Activated CD8-positive, alpha-beta T cell treated with anti-CD3 and anti-CD28 coated beads, Interleukin-2, amount 10 ng/mL, durations not matched to agents 7 days and 5 days (primary cell): ENCODE measurements around the gene CAPRIN2. TPM values are rescaled to one million over a fixed set of nuclear protein-coding genes. Genes with fewer than 3 reads are reported as not detected.

Source experiments
- ATAC-seq: fragments of 150-1000 bp; cut with Tn5 transposase; one replicate; pipeline ENCODE4 v1.10.0; 2021; ENCODE audit warnings: moderate library complexity
- CTCF ChIA-PET: fragments of 350-600 bp; sonication (Branson Sonifier 250); formaldehyde crosslinking; loops from one replicate; lab custom pipeline; 2021; ENCODE audit warnings: antibody characterized with exemption; lab: Charles Lee
- POLR2A ChIA-PET: fragments of 350-600 bp; sonication (Branson Sonifier 250); formaldehyde crosslinking; loops from one replicate; lab custom pipeline; 2021; ENCODE audit warnings: antibody characterized with exemption; lab: Charles Lee
- DNase-seq: peaks from one replicate; pipeline ENCODE4 v3.0.0-alpha.2; 2020
- H3K27ac Mint-ChIP-seq: one replicate; pipeline ENCODE4 v1.8.0; 2021; ENCODE audit warnings: mild to moderate bottlenecking, mixed read lengths
- H3K27me3 Mint-ChIP-seq: one replicate; pipeline ENCODE4 v1.8.0; 2021; ENCODE audit warnings: low read depth, mixed read lengths
- H3K36me3 Mint-ChIP-seq: one replicate; pipeline ENCODE4 v1.8.0; 2021; ENCODE audit warnings: low read depth, mixed read lengths
- H3K4me1 Mint-ChIP-seq: one replicate; pipeline ENCODE4 v1.8.0; 2021; ENCODE audit warnings: low read depth, mixed read lengths
- H3K4me3 Mint-ChIP-seq: one replicate; pipeline ENCODE4 v1.8.0; 2021; ENCODE audit warnings: mild to moderate bottlenecking, mixed read lengths
- H3K9me3 Mint-ChIP-seq: one replicate; pipeline ENCODE4 v1.8.0; 2022; ENCODE audit warnings: mixed read lengths; ENCODE audit not compliant: insufficient read depth
- total RNA-seq, 2 experiments: library from RNA; stranded (reverse); gene quantifications; one replicate each; pipeline ENCODE4 v1.2.3, GENCODE V29; 2021

CAPRIN2 gene
- total RNA-seq, 2 experiments from 2014 or later: 8.9 to 10.7 TPM

DNA sequence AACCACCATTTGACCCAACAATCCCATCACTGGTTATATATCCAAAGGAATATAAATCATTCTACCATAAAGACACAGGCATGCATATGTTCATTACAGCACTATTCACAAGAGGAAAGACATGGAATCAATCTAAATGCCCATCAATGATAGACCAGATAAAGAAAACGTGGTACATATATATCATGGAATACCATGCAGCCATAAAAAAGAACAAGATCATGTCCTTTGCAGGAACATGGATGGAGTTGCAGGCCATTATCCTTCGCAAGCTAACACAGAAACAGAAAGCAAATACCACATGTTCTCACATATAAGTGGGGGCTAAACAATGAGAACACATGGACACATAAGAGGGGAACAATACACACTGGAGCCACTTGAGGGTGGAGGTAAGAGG is 15.7 kb downstream of the CAPRIN2 start:
- no peak for ATAC-seq
- H3K9me3 Mint-ChIP-seq: no peaks in the 10 kb centered on the region
- ChIA-PET CTCF (no interaction called here), POLR2A (no interaction called here)
- H3K27me3 Mint-ChIP-seq: no peaks in the 10 kb centered on the region
- DNase-seq: no peak
- peaks cover 16% of the 10 kb centered on the region for H3K36me3 Mint-ChIP-seq
- H3K27ac Mint-ChIP-seq: no peak overlapping the region
- no peak overlapping the region for H3K4me3 Mint-ChIP-seq
- H3K4me1 Mint-ChIP-seq: no peaks in the 10 kb centered on the region

- no peaks in the 10 kb centered on the region for H3K27me3 Mint-ChIP-seq
- H3K9me3 Mint-ChIP-seq: no peaks in the 10 kb centered on the region
- DNase-seq: no peak
- POLR2A ChIA-PET: no interaction called here
- ATAC-seq: no peak
- H3K36me3 Mint-ChIP-seq: peaks cover 11% of the 10 kb centered on the region
- H3K27ac Mint-ChIP-seq: no peak overlapping the region
- no peaks in the 10 kb centered on the region for H3K4me1 Mint-ChIP-seq
- CTCF ChIA-PET: interaction anchor here (0.7 to 1.0 kb wide), 3 partner anchors 20 to 1180 kb away, joined by 3 read pairs; no protein-coding TSS in a partner anchor
- H3K4me3 Mint-ChIP-seq: no peak overlapping the region
Measured at GRCh38 chr12:30732954-30733637, 21.7 kb downstream of the CAPRIN2 start.

GRCh38 chr12:30730011-30730410 is 24.7 kb downstream of the CAPRIN2 start:
- CTCF ChIA-PET: interaction anchor here (1.3 kb wide), 1 partner anchor 34 kb away, joined by 3 read pairs; the partner anchor contains the start of gene IPO8
- Mint-ChIP-seq H3K36me3 (peaks cover 11% of the 10 kb centered on the region), H3K9me3 (no peaks in the 10 kb centered on the region), H3K27ac (no peak overlapping the region), H3K4me3 (no peak overlapping the region), H3K4me1 (no peaks in the 10 kb centered on the region), H3K27me3 (no peaks in the 10 kb centered on the region)
- POLR2A ChIA-PET: interaction anchor here (0.7 kb wide), 1 partner anchor 1155 kb away, joined by 3 read pairs; no protein-coding TSS in a partner anchor
- ATAC-seq (no peak), DNase-seq (no peak)

DNA sequence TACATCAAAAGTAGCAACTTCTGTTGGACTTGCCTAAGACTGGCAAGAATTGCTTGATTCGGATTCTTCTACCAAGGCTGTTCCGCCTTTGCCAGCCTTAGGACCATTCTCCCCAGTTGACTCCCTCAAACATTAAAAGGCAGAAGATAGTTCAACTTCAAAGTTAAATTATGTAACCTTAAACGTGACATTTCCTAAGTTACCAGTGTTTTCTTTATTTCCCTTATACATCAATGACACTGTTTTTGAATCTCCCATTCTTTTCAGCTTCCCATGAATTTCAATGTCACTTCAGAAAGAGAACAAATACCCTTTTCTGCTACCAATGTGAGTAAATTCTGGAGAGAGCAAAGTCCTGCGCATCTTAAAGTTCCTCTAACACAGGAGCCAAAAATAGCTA is 25.2 kb downstream of the CAPRIN2 start:
- ATAC-seq (no peak), DNase-seq (no peak)
- no peak overlapping the region for H3K27ac Mint-ChIP-seq
- peaks cover 7% of the 10 kb centered on the region for H3K36me3 Mint-ChIP-seq
- no peak overlapping the region for H3K4me3 Mint-ChIP-seq
- H3K9me3 Mint-ChIP-seq: no peaks in the 10 kb centered on the region
- ChIA-PET CTCF (interaction anchor here (1.3 kb wide), 1 partner anchor 34 kb away, joined by 3 read pairs; the partner anchor contains the start of gene IPO8), POLR2A (interaction anchor here (0.7 kb wide), 1 partner anchor 1155 kb away, joined by 3 read pairs; no protein-coding TSS in a partner anchor)
- no peaks in the 10 kb centered on the region for H3K27me3 Mint-ChIP-seq
- H3K4me1 Mint-ChIP-seq: no peaks in the 10 kb centered on the region

- Mint-ChIP-seq H3K27me3 (no peaks in the 10 kb centered on the region), H3K27ac (no peak overlapping the region), H3K4me3 (no peak overlapping the region), H3K36me3 (peaks cover 7% of the 10 kb centered on the region), H3K4me1 (no peaks in the 10 kb centered on the region), H3K9me3 (no peaks in the 10 kb centered on the region)
- ChIA-PET CTCF (interaction anchor here (1.4 to 1.5 kb wide), 2 partner anchors 8 to 80 kb away, joined by 4 read pairs; no protein-coding TSS in a partner anchor), POLR2A (no interaction called here)
- DNase-seq: no peak
- ATAC-seq: no peak
Measured at GRCh38 chr12:30726647-30727046, 28.1 kb downstream of the CAPRIN2 start.

DNA sequence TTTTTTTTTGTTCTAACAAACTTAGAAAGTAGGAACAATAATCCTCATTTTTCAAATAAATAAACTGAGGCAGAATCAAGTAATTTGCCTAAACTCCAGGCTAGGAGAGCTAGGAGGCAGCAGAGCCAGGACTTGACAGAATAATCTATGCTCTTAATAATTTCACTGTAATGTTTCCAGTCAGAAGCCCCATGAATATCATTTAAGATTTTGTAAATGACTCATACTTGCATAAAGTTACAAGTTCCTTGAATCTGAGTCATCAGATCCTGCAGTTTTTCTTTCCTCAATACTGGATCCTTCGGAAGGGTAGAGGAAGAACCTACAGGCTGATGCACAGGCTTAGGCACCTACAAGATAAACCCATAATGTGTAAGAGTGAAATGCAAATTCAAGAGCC is 29.0 kb downstream of the CAPRIN2 start:
- no peak overlapping the region for H3K4me3 Mint-ChIP-seq
- H3K27ac Mint-ChIP-seq: no peak overlapping the region
- ChIA-PET CTCF (interaction anchor here (1.5 kb wide), 1 partner anchor 81 kb away, joined by 4 read pairs; no protein-coding TSS in a partner anchor), POLR2A (no interaction called here)
- ATAC-seq: no peak
- no peak for DNase-seq
- H3K9me3 Mint-ChIP-seq: no peaks in the 10 kb centered on the region
- peaks cover 7% of the 10 kb centered on the region for H3K36me3 Mint-ChIP-seq
- H3K27me3 Mint-ChIP-seq: no peaks in the 10 kb centered on the region
- H3K4me1 Mint-ChIP-seq: no peaks in the 10 kb centered on the region

DNA sequence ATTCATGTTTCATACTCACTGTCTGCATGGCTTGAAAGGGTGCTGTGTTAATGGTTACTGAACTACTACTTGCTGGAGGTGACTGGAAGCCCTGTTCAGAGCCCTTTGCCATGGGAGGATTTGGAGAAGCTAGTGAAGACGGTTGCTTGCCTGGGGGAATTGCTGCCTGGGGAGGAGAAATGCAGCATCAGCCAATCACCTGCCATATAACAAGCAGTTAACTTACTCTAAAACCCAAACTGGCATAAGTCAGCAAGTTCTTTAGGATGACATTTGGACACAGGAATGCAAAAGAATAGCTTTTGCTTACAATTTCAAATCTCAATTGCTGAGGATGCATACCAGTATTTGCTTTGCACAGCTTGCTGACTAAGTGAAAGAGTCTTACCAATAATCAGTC is 35.7 kb downstream of the CAPRIN2 start:
- DNase-seq (no peak), ATAC-seq (no peak)
- ChIA-PET CTCF (no interaction called here), POLR2A (no interaction called here)
- H3K36me3 Mint-ChIP-seq: peaks cover 2% of the 10 kb centered on the region
- no peaks in the 10 kb centered on the region for H3K27me3 Mint-ChIP-seq
- no peak overlapping the region for H3K4me3 Mint-ChIP-seq
- H3K27ac Mint-ChIP-seq: no peak overlapping the region
- H3K9me3 Mint-ChIP-seq: no peaks in the 10 kb centered on the region
- H3K4me1 Mint-ChIP-seq: no peaks in the 10 kb centered on the region

DNA sequence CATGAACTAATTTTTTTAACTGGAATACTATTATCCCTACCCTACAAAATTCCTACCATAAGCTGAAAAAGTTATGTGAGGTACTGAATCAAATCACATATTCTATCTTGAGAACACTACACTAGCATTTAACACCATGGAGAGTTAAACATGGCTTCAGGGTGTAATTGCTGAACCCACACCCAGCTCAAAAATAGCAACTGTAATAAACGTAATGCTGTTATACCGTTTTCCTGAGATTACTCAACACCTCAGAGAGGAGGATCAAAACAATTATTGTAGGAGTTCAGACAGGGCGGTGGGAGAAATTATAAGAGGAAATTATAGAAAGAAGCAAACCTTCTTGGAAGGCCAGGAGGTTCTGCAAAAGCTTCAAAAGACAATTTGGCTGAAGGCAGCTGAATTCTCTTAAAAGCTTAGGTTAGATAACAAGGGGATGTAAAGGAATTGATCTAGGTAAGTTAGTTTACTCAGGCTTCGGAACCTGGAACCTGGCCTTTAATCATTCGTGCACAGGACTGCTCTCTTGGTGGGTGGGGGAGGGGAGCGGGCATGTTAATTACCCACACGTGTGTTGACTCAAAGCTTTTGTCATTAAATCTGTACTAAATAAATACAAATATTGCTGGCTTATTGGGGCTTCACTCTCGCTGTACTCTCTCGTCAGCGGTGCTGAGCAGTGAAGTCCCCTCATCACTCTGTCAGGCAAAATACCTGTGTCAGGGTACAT is 47.0 kb downstream of the CAPRIN2 start:
- H3K27me3 Mint-ChIP-seq: no peaks in the 10 kb centered on the region
- no peaks in the 10 kb centered on the region for H3K9me3 Mint-ChIP-seq
- H3K4me1 Mint-ChIP-seq: no peaks in the 10 kb centered on the region
- ChIA-PET POLR2A (interaction anchor here (2.0 kb wide), 1 partner anchor 12 kb away, joined by 5 read pairs; the partner anchor contains the start of gene IPO8), CTCF (interaction anchor here (4.6 kb wide), 1 partner anchor 12 kb away, joined by 19 read pairs; the partner anchor contains the start of gene IPO8)
- no peak overlapping the region for H3K27ac Mint-ChIP-seq
- DNase-seq: no peak
- no peak overlapping the region for H3K4me3 Mint-ChIP-seq
- H3K36me3 Mint-ChIP-seq: peaks cover 7% of the 10 kb centered on the region
- ATAC-seq: no peak

DNA sequence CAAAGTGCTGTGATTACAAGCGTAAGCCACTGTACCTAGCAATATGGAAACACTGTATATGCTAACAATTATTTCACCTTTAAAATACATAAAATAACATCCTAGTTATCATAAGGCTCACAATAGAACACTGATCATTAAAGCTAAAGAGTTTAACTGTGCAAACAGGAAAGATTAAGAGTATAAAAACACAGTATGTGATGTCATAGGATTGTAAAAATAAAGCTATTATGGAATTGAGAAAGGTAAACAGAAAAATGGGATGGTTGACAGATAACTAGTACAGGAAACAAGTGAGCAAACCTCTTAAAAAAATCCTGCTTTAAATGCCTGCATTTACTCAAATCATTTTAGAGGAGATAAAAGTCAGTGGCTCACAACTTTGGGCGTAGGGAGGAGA is 48.3 kb downstream of the CAPRIN2 start:
- H3K27ac Mint-ChIP-seq: no peak overlapping the region
- no peaks in the 10 kb centered on the region for H3K4me1 Mint-ChIP-seq
- H3K27me3 Mint-ChIP-seq: no peaks in the 10 kb centered on the region
- H3K9me3 Mint-ChIP-seq: no peaks in the 10 kb centered on the region
- CTCF ChIA-PET: no interaction called here
- POLR2A ChIA-PET: interaction anchor here (2.0 kb wide), 1 partner anchor 11 kb away, joined by 5 read pairs; the partner anchor contains the start of gene IPO8
- no peak overlapping the region for H3K4me3 Mint-ChIP-seq
- ATAC-seq (no peak), DNase-seq (no peak)
- peaks cover 5% of the 10 kb centered on the region for H3K36me3 Mint-ChIP-seq

DNA sequence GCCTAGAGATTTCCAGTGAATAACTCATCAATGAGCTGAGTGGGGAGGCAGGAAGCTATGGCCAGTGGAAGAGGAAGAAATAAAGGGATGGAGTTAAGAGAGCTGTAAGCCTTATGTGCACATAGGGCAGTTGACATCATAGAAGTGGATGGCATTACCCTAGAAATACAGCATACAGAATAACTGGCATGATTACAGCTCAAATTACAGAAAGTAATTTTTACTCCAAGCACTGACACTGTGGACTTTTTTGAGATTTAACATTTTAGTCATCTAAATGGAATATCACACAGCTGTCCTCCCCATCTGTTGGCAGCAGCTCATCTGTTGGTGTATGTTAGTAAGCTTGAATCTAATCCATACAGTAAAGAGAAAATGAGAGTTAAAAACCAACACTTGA is 53.7 kb downstream of the CAPRIN2 start:
- peaks cover 12% of the 10 kb centered on the region for H3K27me3 Mint-ChIP-seq
- POLR2A ChIA-PET: no interaction called here
- H3K9me3 Mint-ChIP-seq: no peaks in the 10 kb centered on the region
- H3K27ac Mint-ChIP-seq: no peak overlapping the region
- DNase-seq (no peak), ATAC-seq (no peak)
- H3K4me1 Mint-ChIP-seq: peaks cover 5% of the 10 kb centered on the region
- H3K36me3 Mint-ChIP-seq: no peaks in the 10 kb centered on the region
- CTCF ChIA-PET: interaction anchor here (1.5 kb wide), 1 partner anchor 48 kb away, joined by 4 read pairs; no protein-coding TSS in a partner anchor
- no peak overlapping the region for H3K4me3 Mint-ChIP-seq

GRCh38 chr12:30700216-30700900 is 54.4 kb downstream of the CAPRIN2 start:
- H3K4me1 Mint-ChIP-seq: peaks cover 5% of the 10 kb centered on the region
- H3K27ac Mint-ChIP-seq: no peak overlapping the region
- peaks cover 12% of the 10 kb centered on the region for H3K27me3 Mint-ChIP-seq
- H3K4me3 Mint-ChIP-seq: no peak overlapping the region
- no peak for ATAC-seq
- no peaks in the 10 kb centered on the region for H3K9me3 Mint-ChIP-seq
- ChIA-PET POLR2A (no interaction called here), CTCF (interaction anchor here (1.5 kb wide), 1 partner anchor 49 kb away, joined by 4 read pairs; no protein-coding TSS in a partner anchor)
- no peaks in the 10 kb centered on the region for H3K36me3 Mint-ChIP-seq
- no peak for DNase-seq
